Mucosa of rectum (tissue), 2 donors: ENCODE measurements around the gene ACAD10.

Source experiments
- H3K27ac ChIP-seq, 2 donors: one replicate each; pipeline ENCODE4 v1.7.0; 2013; ENCODE audit warnings: inconsistent platforms in 2 of 2, low read depth in 2 of 2, low read length in 2 of 2
- H3K27me3 ChIP-seq, 2 donors: one replicate each; pipeline ENCODE4 v1.7.0; 2013; ENCODE audit warnings: low read length in 2 of 2; ENCODE audit not compliant: control insufficient read depth in 2 of 2, insufficient read depth in 2 of 2
- H3K36me3 ChIP-seq, 2 donors: one replicate each; pipeline ENCODE4 v1.7.0; 2013; ENCODE audit warnings: low read length in 2 of 2; ENCODE audit not compliant: control insufficient read depth in 2 of 2, insufficient read depth in 2 of 2
- H3K4me1 ChIP-seq, 2 donors: one replicate each; pipeline ENCODE4 v1.7.0; 2013; ENCODE audit warnings: low read length in 2 of 2, mild to moderate bottlenecking in 1 of 2; ENCODE audit not compliant: control insufficient read depth in 2 of 2, insufficient read depth in 2 of 2
- H3K4me3 ChIP-seq, 2 donors: one replicate each; pipeline ENCODE4 v1.7.0; 2013; ENCODE audit warnings: low read length in 2 of 2
- H3K9ac ChIP-seq, 2 donors: one replicate each; pipeline ENCODE4 v1.7.0; 2013; ENCODE audit warnings: low read length in 2 of 2, low read depth in 1 of 2, mild to moderate bottlenecking in 1 of 2
- H3K9me3 ChIP-seq, 2 donors: one replicate each; pipeline ENCODE4 v1.7.0; 2013; ENCODE audit warnings: low read length in 2 of 2; ENCODE audit not compliant: control insufficient read depth in 2 of 2
- donor health status: healthy.
- donor health status: Normal muscosa, but diverticular disease.

The ACAD10 gene

DNA sequence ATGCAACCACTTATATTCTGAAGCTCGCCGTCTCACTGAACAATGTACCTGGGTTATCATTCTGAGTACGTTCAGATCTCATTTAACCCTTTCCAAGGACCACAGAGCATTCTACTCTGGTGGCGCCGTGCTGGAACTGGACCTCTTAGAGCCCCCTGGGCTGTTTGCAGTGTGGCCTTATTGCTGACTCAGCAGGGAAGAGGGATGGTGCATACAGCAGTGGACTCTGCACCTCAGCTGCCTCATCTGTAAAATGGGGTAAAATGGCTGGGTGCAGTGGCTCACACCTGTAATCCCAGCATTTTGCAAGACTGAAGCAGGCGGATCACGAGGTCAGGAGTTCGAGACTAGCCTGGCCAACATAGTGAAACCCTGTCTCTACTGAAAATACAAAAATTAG, 83.7 kb downstream of the ACAD10 start:
- Histone ChIP-seq H3K4me3 (peak overlapping the region in 1 of 2 donors; percentile 42), H3K36me3 (peaks cover 7 to 9% of the 10 kb centered on the region in 2 donors), H3K27ac (no peak overlapping the region), H3K9ac (no peak overlapping the region), H3K9me3 (no peaks in the 10 kb centered on the region), H3K4me1 (peaks cover 42 to 63% of the 10 kb centered on the region in 2 donors), H3K27me3 (no peaks in the 10 kb centered on the region)

DNA sequence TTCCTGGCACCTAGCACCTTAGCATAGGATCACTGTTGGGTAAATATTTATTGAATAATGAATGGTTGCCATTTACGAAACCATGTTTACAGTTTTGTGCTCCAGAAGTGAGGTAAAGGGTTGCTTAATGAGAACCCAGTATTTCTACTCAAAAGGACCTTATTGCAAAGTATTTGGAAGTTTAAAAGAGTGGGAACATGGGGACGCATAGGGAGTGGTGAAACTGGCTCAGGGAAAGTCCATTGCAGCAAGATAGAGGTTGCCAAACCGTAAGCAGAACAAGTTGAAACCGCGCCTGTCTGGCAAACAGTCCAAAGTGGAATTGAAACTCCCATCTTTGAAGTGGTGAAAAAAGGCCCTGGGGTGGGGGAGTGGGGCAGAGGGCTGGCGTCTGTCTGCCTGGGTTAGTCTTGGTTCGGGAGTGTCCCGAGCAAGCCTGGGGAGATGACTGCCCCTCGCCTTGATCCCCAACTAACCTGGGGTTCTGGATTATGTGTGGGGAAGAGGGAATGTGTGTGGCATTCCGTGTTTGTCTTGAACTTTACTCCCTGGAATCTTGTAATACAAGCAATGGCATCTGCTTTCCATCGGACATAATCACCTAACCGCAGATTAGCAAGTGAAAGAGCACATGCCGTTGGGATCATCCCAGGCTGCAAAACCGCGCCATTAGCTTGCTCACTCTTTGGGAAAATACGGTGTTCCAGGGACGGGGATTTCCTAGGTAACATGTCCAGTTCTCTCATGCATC, 88.1 kb downstream of the ACAD10 start:
- Histone ChIP-seq H3K4me1 (peaks cover 62 to 81% of the 10 kb centered on the region in 2 donors), H3K9me3 (no peaks in the 10 kb centered on the region), H3K4me3 (peak overlapping the region; percentile 51 to 55), H3K27ac (peak overlapping the region; percentile 98 to 99), H3K27me3 (no peaks in the 10 kb centered on the region), H3K36me3 (peaks cover 7 to 13% of the 10 kb centered on the region in 2 donors), H3K9ac (peak overlapping the region; percentile 67 to 80)

DNA sequence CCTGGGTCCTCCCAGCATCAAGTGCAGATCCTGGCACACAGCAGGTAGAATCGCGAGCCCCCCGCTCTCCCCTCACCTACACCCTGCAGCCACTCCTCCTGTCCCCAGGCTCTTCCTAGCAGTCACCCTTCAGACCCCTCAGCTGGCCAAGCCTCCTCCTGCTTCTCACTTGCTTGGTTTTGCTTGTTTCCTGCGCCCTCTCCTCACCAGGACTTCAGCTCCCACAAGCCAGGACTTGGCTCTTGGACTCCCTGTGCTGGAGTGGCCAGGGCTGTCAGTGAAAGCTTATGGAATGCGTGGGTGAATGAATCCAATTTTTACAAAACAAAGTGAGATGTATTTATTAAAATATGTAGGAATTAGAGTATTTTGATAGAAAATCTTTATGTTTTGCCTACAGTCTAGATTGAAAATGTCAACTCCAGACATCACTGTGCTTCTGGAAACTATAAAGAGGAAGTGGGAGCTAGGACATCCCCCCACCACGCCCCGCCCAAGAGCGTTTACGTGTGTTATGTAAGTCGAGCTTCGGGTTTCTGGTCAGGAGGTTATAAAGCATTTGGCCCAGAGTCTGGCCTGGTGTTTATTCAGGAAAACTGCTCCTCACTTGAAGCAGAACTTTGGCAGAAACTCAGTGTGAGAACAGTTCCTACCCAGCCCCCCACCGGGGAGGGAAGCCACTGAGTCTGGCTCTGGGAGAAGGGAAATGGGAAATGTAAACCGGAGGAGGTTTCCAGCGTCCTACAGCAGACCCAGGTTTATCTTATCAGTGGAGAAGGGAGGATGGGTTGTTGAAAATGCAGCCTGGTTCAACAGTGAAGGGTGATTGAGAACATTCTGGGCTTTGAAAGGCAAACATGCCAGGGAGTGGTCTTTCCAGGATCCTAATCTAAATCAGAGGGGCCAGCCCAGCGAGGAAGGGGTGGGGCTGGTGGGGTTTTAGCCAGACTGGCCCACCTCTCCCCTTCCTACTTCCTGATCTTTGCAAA, 89.6 kb downstream of the ACAD10 start:
- Histone ChIP-seq H3K9ac (peak overlapping the region; percentile 67 to 80), H3K4me1 (peaks cover 62 to 82% of the 10 kb centered on the region in 2 donors), H3K36me3 (peaks cover 7 to 12% of the 10 kb centered on the region in 2 donors), H3K27ac (peak overlapping the region; percentile 98 to 99), H3K27me3 (no peaks in the 10 kb centered on the region), H3K4me3 (peak overlapping the region; percentile 51 to 55), H3K9me3 (no peaks in the 10 kb centered on the region)

DNA sequence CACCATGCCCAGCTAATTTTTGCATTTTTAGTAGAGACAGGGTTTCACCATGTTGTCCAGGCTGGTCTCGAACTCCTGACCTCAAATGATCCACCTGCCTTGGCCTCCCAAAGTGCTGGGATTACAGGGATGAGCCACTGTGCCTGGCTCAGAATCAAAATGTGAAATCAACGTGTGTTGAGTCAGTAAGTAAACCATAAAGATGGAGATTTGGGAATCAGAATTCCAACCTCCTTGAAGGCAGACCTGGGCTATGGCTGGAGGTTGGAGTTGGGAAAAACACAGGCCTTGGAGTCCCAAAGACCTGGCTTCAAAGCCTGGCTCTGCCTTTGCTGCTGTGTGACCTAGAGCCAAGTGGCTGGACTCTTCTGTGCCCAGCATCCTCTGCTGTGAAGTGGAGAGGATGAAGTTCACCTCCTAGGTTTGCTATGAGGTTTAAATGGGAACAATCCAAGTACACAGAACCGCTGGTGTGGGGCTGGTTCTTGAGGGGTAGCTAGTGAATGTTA, 91.0 kb downstream of the ACAD10 start:
- H3K9ac ChIP-seq, result peak overlapping the region; percentile 20 to 67
- peaks cover 57 to 78% of the 10 kb centered on the region in 2 donors for H3K4me1 ChIP-seq
- H3K27ac ChIP-seq, result peak overlapping the region; percentile 98 to 99
- no peaks in the 10 kb centered on the region for H3K27me3 ChIP-seq
- peak overlapping the region; percentile 41 to 48 for H3K4me3 ChIP-seq
- H3K9me3 ChIP-seq, result no peaks in the 10 kb centered on the region
- peaks cover 10 to 13% of the 10 kb centered on the region in 2 donors for H3K36me3 ChIP-seq

DNA sequence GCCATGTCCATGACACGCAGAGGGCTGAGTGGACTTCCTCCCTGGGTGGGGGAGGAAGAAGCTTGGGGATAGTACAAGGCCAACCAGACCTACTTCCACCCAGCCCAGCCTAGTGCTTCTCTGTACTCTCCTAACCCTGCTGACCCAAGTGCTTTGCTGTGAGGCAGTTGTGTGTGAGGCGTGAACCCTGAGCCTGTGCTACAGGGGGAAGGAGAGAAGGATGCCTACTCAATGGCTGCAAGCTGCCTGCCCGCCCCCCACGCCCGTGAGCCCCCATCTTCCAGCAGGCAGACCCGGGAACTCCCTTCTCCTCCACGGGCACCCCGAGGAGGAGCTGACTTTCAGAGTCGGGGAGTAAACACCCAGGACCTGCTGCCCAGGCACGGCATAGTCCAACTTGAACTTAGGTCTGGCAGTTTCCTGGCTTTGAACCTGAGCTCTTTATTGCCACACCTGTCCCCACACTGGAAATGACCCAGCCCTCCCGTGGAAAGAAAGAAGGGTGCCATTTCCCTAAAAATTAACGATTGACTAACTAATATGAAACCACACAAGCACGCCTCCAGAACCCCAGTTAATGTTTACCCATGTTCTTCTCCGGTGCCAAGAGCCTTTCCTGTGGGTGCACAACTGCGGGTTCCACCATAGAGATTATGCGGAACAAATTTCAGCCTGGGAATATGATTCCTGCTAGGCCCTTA, 91.6 kb downstream of the ACAD10 start:
- Histone ChIP-seq H3K4me3 (peak overlapping the region; percentile 41 to 48), H3K27me3 (no peaks in the 10 kb centered on the region), H3K9me3 (no peaks in the 10 kb centered on the region), H3K4me1 (peaks cover 57 to 75% of the 10 kb centered on the region in 2 donors), H3K9ac (peak overlapping the region; percentile 28 to 67), H3K36me3 (peaks cover 10 to 13% of the 10 kb centered on the region in 2 donors), H3K27ac (peak overlapping the region; percentile 98 to 99)

DNA sequence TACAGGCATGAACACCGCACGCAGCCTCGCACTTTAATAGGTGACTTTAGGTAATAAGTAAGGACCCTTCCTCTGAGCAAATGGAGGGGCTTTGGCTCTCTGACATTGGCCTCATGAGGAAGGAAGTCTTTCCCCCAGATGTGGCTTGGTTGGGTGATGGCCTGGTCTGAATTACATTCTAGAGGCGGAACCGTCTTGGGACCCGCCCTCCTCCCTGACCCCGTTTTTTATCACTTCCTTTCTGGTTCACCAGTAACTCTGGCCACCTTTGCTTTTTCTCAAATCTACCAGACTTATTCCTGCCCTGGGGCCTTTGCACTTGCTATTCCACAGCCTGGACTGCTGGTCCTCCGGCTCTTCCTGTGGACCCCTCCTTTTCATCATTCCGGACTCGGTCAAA, 94.3 kb downstream of the ACAD10 start:
- Histone ChIP-seq H3K27ac (peak overlapping the region; percentile 86 to 90), H3K9ac (peak overlapping the region in 1 of 2 donors; percentile 50), H3K36me3 (peaks cover 35 to 36% of the 10 kb centered on the region in 2 donors), H3K27me3 (no peaks in the 10 kb centered on the region), H3K4me1 (peaks cover 38 to 51% of the 10 kb centered on the region in 2 donors), H3K4me3 (peak overlapping the region in 1 of 2 donors; percentile 1), H3K9me3 (no peaks in the 10 kb centered on the region)

DNA sequence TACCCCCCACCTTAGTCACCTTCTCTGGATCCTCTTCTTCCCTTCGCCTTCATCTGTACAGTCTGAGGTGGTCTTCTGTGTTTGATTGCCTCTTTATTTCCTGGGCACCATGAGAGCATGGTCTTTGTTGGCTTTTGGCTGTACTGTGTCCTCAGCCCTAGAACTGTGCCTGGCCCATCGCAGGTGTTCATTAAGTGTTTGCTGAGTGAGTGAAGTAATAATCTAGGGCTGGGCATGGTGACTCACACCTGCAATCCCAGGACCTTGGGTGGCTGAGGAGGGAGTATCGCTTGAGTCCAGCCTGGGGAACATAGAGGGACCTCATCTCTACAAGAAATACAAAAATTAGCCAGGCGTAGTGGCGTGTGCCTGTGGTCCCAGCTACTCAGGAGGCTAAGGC, 94.8 kb downstream of the ACAD10 start:
- Histone ChIP-seq H3K4me1 (peaks cover 34 to 46% of the 10 kb centered on the region in 2 donors), H3K9ac (peak overlapping the region in 1 of 2 donors; percentile 50), H3K4me3 (no peak overlapping the region), H3K27me3 (no peaks in the 10 kb centered on the region), H3K27ac (peak overlapping the region; percentile 86 to 90), H3K9me3 (no peaks in the 10 kb centered on the region), H3K36me3 (peaks cover 36 to 38% of the 10 kb centered on the region in 2 donors)

DNA sequence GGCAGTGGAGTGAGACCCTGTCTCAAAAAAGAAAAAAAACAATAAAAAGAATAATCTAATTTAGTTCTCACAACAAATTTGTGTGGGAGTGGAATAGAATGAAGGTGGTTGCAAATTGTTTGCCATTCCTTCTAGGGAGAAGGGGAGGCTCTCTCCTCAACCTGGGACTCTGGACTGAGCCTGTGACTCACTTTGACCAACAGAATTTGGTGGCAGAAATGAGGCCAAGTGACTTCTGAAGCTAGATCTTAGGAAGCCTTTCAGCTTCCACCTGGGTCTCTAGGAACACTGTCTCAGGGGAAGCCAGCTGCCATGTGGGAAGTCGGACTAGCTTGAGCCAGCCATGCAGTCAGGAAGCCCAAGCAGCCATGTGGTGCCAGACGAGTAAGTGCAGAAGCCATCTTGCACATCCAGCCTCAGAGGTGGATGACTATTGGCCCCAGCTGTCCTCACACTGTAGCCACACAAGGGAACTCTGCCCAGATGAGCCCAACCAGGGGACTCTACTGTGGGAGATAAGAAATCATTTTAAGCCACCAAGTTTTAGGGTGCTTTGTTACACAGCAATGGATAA, 95.3 kb downstream of the ACAD10 start:
- no peaks in the 10 kb centered on the region for H3K9me3 ChIP-seq
- H3K4me1 ChIP-seq, result peaks cover 28 to 41% of the 10 kb centered on the region in 2 donors
- peak overlapping the region; percentile 86 to 90 for H3K27ac ChIP-seq
- peaks cover 36 to 38% of the 10 kb centered on the region in 2 donors for H3K36me3 ChIP-seq
- H3K9ac ChIP-seq, result no peak overlapping the region
- no peaks in the 10 kb centered on the region for H3K27me3 ChIP-seq
- H3K4me3 ChIP-seq, result no peak overlapping the region

DNA sequence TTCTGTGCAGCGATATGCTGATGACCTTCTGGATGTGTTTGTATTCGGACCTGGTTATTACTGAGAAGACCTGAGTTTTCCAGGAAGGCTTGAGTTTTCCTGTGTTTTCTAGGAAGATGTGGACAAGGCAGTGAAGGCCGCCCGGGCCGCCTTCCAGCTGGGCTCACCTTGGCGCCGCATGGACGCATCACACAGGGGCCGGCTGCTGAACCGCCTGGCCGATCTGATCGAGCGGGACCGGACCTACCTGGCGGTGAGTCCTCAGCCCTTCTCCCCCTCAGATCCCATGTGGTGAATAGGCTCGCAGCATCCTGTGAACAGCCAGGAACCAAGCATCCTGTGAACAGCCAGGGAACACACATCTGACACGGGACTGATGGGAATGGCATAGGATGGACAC, 97.2 kb downstream of the ACAD10 start:
- peaks cover 10 to 23% of the 10 kb centered on the region in 2 donors for H3K4me1 ChIP-seq
- no peaks in the 10 kb centered on the region for H3K9me3 ChIP-seq
- no peak overlapping the region for H3K27ac ChIP-seq
- no peak overlapping the region for H3K4me3 ChIP-seq
- peaks cover 44 to 45% of the 10 kb centered on the region in 2 donors for H3K36me3 ChIP-seq
- no peak overlapping the region for H3K9ac ChIP-seq
- H3K27me3 ChIP-seq, result no peaks in the 10 kb centered on the region
